Astrocyte of the cerebellum (primary cell): ENCODE data around the gene MRM1.

ENCODE experiments used
- DNase-seq: peaks from one replicate; pipeline ENCODE4 v3.0.0-alpha.2; 2011; ENCODE audit warnings: low read depth
- H3K4me3 ChIP-seq: 2 replicates; pipeline ENCODE4 v1.5.1; 2011; ENCODE audit warnings: mild to moderate bottlenecking, low read depth, low read length, moderate library complexity
- in situ Hi-C: cut with HindIII; loops from 2 replicates; pipeline ENCODE4 v1.10.0; 2017; ENCODE audit warnings: low sequenced_read_pairs
- TF ChIP-seq, protein P1 (sequence below): IDR thresholded peaks from 2 replicates; pipeline ENCODE4 v1.5.1; 2012; ENCODE audit warnings: low read length, low read depth, moderate library complexity, mild to moderate bottlenecking; ENCODE audit errors: missing control alignments

The MRM1 gene, protein sequence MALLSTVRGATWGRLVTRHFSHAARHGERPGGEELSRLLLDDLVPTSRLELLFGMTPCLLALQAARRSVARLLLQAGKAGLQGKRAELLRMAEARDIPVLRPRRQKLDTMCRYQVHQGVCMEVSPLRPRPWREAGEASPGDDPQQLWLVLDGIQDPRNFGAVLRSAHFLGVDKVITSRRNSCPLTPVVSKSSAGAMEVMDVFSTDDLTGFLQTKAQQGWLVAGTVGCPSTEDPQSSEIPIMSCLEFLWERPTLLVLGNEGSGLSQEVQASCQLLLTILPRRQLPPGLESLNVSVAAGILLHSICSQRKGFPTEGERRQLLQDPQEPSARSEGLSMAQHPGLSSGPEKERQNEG

DNA sequence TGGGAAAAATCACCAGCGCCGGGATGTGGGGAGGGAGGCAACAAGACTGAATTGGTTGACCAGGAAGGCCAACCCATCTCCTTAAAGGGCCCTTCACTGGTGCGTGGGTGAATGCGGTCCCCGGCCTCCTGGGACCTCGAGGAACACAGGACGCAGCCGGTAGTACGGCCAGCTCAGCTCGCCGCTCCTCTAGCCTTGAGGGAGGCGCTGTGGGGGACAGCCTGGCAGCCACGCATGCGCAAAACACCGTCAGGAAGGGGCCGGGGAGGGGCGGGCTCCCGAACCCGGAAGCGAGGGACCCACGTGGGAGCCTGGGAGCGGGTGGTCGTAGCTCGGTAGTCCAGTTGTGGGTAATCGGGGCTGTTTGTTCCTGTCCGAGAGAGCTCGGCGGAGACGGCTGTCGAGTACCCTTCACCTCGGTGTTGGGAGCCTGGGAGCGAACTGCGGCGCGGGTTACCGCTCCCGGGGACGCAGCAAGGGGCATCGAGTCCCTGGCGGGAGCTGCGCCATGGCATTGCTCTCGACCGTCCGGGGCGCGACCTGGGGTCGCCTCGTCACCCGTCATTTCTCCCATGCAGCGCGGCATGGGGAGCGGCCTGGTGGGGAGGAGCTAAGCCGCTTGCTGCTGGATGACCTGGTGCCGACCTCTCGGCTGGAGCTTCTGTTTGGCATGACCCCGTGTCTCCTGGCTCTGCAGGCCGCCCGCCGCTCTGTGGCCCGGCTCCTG lies at the start of gene MRM1:
MRM1 (plus strand) TSS at position 281 of the 727 bp plus-strand sequence; CDS start at position 509, 228 bp downstream.
- TF ChIP-seq, protein P1, sequence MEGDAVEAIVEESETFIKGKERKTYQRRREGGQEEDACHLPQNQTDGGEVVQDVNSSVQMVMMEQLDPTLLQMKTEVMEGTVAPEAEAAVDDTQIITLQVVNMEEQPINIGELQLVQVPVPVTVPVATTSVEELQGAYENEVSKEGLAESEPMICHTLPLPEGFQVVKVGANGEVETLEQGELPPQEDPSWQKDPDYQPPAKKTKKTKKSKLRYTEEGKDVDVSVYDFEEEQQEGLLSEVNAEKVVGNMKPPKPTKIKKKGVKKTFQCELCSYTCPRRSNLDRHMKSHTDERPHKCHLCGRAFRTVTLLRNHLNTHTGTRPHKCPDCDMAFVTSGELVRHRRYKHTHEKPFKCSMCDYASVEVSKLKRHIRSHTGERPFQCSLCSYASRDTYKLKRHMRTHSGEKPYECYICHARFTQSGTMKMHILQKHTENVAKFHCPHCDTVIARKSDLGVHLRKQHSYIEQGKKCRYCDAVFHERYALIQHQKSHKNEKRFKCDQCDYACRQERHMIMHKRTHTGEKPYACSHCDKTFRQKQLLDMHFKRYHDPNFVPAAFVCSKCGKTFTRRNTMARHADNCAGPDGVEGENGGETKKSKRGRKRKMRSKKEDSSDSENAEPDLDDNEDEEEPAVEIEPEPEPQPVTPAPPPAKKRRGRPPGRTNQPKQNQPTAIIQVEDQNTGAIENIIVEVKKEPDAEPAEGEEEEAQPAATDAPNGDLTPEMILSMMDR, result no peak
- peak; percentile 58 for DNase-seq
- in situ Hi-C loops, result no loop called here
- peak within 1 kb of the TSS; percentile 94 for H3K4me3 ChIP-seq

DNA sequence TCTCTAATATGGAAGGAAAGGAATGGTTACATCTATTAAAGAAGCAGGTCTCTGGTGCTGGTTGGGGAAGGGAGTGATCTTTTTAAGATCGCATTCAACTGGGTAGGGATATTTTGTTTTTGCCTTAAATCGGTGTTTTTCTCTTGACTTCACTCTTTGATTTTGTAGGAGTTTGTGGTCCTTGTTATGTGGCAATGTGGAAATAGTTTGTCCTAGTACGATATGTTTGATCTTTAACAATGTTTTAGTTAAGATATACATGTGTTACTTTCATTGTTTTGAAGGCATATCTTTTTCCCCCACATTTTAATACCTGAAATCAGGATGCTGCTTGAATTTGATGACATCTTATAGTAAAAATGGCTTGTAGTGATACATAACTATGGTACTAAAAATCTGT lies 47.9 kb upstream of the MRM1 start:
- H3K4me3 ChIP-seq, result no peak overlapping the region
- TF ChIP-seq, protein P1, result no peak
- DNase-seq, result no peak
- in situ Hi-C loops, result no loop called here

DNA sequence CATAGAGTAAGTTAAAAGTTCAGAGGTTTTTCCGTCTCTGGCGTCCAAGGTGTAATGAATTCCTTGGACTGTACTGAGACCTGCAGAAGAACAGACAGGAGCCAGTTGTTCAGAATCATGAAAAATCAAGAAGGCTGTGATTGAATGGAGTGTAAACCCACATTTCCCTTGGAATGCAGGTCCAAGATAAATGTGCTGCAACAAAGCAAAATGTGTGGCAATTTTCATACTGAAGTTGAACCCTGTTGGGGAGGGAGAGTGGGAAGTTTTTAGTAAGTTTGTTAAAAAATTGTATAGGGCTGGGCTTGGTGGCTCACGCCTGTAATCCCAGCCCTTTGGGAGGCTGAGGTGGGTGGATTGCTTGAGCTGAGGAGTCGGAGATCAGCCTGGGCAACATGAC lies 35.3 kb upstream of the MRM1 start:
- TF ChIP-seq, protein P1, result no peak
- no peak for DNase-seq
- in situ Hi-C loops, result no loop called here
- no peak overlapping the region for H3K4me3 ChIP-seq

DNA sequence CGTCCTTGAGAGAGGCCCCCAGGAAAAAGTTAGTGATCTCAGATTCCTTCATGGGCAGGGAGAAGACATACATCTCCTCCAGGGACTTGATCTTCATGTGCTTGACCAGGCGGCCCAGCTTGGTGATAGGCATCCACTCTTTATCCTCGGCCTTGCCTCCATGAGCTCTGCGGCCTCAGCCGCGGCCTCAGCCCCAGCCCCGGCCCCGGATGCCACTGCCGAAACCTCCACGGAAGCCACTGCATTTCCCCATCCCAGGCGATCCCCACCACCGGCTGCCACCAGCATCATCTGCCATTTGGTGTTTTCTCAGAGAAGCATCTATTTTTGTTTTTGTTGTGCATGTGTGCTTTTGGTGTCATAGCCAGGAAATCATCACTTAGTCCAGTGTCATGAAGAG lies 26.4 kb upstream of the MRM1 start:
- TF ChIP-seq, protein P1, result no peak
- DNase-seq, result no peak
- H3K4me3 ChIP-seq, result no peak overlapping the region
- in situ Hi-C loops, result no loop called here

DNA sequence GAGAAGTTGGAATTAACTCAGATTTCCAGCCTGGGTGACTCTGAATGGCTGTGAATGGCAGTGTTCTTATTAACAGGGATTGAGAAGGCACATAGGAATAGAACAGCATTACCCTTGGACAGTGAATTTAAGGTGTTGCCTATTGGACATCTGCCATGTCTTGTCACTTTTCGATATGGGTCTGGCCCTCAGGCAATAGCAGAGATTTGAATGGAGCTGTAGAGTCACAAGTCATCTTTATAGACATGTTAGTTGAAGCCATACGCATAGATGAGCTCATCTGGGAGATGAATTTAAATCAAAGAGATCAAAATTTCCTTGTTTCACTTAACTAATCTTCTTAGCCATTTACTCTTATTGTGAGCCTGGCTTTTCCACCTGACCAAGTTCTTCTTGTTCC lies 24.6 kb upstream of the MRM1 start:
- no peak for DNase-seq
- no peak overlapping the region for H3K4me3 ChIP-seq
- in situ Hi-C loops, result no loop called here
- TF ChIP-seq, protein P1, result no peak

DNA sequence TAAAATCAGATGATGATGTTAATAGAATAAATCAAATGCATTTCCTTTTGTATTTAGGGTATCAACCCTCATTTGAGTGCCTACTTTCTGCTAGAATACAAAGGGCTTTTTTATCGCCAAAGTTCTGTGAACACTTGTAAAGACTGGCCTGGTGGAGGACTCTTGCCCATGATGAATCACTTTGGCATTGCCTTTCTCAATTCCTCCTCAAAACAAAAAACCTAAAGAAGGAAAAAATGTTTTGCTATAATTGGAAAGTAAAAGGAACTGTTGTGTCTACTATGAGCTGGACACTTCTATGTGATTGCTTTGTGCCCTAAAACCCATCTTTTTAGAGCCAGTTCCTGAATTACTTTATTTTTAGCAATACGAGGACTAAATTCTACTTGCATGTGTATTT lies 22.7 kb upstream of the MRM1 start:
- no peak for DNase-seq
- TF ChIP-seq, protein P1, result no peak
- H3K4me3 ChIP-seq, result no peak overlapping the region
- in situ Hi-C loops, result no loop called here
